Measurements from ENCODE around the gene PBX1.

- TF ChIP-seq POLR2A (IDR thresholded peaks at IDR 0.05; ENCODE audit: low read depth, low read length), result no peak
- TF ChIP-seq CTCF (conservative IDR thresholded peaks at IDR 0.05; ENCODE audit: low read depth, low read length), result no peak
- TF ChIP-seq BHLHE40 (IDR thresholded peaks at IDR 0.05; ENCODE audit: low read depth, low read length), result no peak
- TF ChIP-seq SMC3 (IDR thresholded peaks at IDR 0.05; ENCODE audit: low read depth, low read length), result no peak
- no peak for TF ChIP-seq RAD21 (IDR thresholded peaks at IDR 0.05; ENCODE audit: low read length)
- no peak for TF ChIP-seq USF2 (IDR thresholded peaks at IDR 0.05; ENCODE audit: low read depth, low read length)
- TF ChIP-seq CEBPB (IDR thresholded peaks at IDR 0.05; ENCODE audit: low read depth, low read length), result no peak
- TF ChIP-seq RFX5 (IDR thresholded peaks at IDR 0.05; ENCODE audit: low read depth, low read length), result no peak
- TF ChIP-seq ELK1 (IDR thresholded peaks at IDR 0.05; ENCODE audit: borderline replicate concordance, low read depth, low read length), result no peak
These were observed 150.7 kb downstream of the PBX1 start for GRCh38 chr1:164709541-164710278.
